ENCODE measurements around the gene LIFR. TPM values are rescaled to one million over a fixed set of nuclear protein-coding genes. Genes with fewer than 3 reads are reported as not detected.

LIFR gene
- total and polyA plus RNA-seq, 2 of the 4 experiments (the other 2 are of a cell fraction), result 1.9 to 10.4 TPM

DNA sequence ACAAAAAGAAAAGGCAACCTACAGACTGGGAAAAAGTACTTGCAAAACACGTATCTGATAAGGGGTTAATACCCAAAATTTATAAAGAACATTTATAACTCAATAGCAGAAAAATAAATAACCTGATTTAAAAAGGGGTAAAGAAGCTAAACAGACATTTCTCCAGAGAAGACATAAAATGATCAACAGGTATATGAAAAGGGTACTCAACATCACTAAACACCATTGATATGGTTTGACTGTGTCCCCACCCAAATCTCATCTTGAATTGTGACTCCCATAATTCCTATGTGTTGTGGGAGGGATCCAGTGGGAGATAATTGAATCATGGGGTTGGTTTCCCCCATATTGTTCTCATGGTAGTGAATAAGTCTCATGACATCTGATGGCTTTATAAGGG is 27.1 kb upstream of the LIFR start:
- H4K91ac ChIP-seq (ENCODE audit: insufficient read depth, low read depth, low read length), result no peak overlapping the region
- POLR2A ChIA-PET (ENCODE audit: unreplicated experiment), result no interaction called here
- H4K20me1 ChIP-seq (ENCODE audit: insufficient read depth, low read length), result no peaks in the 10 kb centered on the region
- no peak overlapping the region for H3K4me2 ChIP-seq (ENCODE audit: low read depth, low read length)
- H3K18ac ChIP-seq (ENCODE audit: low read depth, low read length), result no peak overlapping the region
- dilution Hi-C loops (cut with HindIII; ENCODE audit: low sequenced_read_pairs, unreplicated experiment), result no loop called here
- CTCF ChIA-PET, result interaction anchor here (0.6 to 1.3 kb wide), 2 partner anchors 142 to 191 kb away, joined by 3 to 4 read pairs; no protein-coding TSS in a partner anchor
- no peak overlapping the region for H2BK20ac ChIP-seq (ENCODE audit: low read depth, low read length)
- H3K4ac ChIP-seq (ENCODE audit: low read depth, low read length), result no peak overlapping the region
- no peak overlapping the region for H2BK5ac ChIP-seq (ENCODE audit: low read depth, low read length, poor library complexity, severe bottlenecking)
- no peak overlapping the region for H2BK120ac ChIP-seq (ENCODE audit: low read depth, low read length)
- H2AK5ac ChIP-seq (ENCODE audit: low read depth, low read length), result no peak overlapping the region
- peaks cover 23% of the 10 kb centered on the region for H3K27me3 ChIP-seq (ENCODE audit: control insufficient read depth, insufficient read depth, low read length)
- H2AK9ac ChIP-seq (replicated peaks; ENCODE audit: low read depth, low read length, poor library complexity), result no peak overlapping the region
- H3K36me3 ChIP-seq (ENCODE audit: control insufficient read depth, insufficient read depth, low read length), result no peaks in the 10 kb centered on the region
- in situ Hi-C loops (cut with MboI; ENCODE audit: low sequenced_read_pairs), result no loop called here
- H3K9me3 ChIP-seq (ENCODE audit: control insufficient read depth, insufficient read depth, low read length), result no peaks in the 10 kb centered on the region
- H3K27ac ChIP-seq (ENCODE audit: insufficient read depth, low read length), result no peak overlapping the region
- H3K14ac ChIP-seq (replicated peaks; ENCODE audit: low read depth, low read length), result no peak overlapping the region
- intact Hi-C loops (cut with micrococcal nuclease), result no loop called here
- BruUV-seq (replicated peaks), result no TSS peak
- H3K4me3 ChIP-seq (ENCODE audit: insufficient read depth, low read depth, low read length), result no peak overlapping the region
- no peaks in the 10 kb centered on the region for H3K79me1 ChIP-seq (ENCODE audit: low read depth in 1 of 2, low read length in 2 of 2)
- no peak overlapping the region for H3K9ac ChIP-seq (ENCODE audit: low read depth, low read length)
- H3K4me1 ChIP-seq (ENCODE audit: control insufficient read depth, insufficient read depth, low read length), result no peaks in the 10 kb centered on the region
- no peak for TF ChIP-seq MXI1 (IDR thresholded peaks at IDR 0.05; ENCODE audit: borderline replicate concordance, low read depth, low read length)
- TF ChIP-seq RAD21 (IDR thresholded peaks at IDR 0.05; ENCODE audit: low read length), result no peak
- TF ChIP-seq, protein P1, sequence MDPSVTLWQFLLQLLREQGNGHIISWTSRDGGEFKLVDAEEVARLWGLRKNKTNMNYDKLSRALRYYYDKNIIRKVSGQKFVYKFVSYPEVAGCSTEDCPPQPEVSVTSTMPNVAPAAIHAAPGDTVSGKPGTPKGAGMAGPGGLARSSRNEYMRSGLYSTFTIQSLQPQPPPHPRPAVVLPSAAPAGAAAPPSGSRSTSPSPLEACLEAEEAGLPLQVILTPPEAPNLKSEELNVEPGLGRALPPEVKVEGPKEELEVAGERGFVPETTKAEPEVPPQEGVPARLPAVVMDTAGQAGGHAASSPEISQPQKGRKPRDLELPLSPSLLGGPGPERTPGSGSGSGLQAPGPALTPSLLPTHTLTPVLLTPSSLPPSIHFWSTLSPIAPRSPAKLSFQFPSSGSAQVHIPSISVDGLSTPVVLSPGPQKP (IDR thresholded peaks at IDR 0.05; ENCODE audit: borderline replicate concordance, low read depth, low read length), result no peak
- no peak for TF ChIP-seq FOS (IDR thresholded peaks at IDR 0.05; ENCODE audit: low read depth, low read length)
- TF ChIP-seq NFE2L2 (IDR thresholded peaks at IDR 0.05; ENCODE audit: low read depth, low read length), result no peak
- no peak for TF ChIP-seq BHLHE40 (IDR thresholded peaks at IDR 0.05; ENCODE audit: low read depth, low read length)
- TF ChIP-seq CEBPB (IDR thresholded peaks at IDR 0.05; ENCODE audit: low read depth, low read length), result no peak
- H3K23ac ChIP-seq (ENCODE audit: low read depth, low read length), result no peak overlapping the region
- no peak overlapping the region for H2AFZ ChIP-seq (replicated peaks; ENCODE audit: low read length, poor library complexity)
- ATAC-seq (ENCODE audit: low read depth) (no peak), DNase-seq (no peak)
- no peaks in the 10 kb centered on the region for H3K9me1 ChIP-seq (ENCODE audit: insufficient read depth, low read length)
- no peak overlapping the region for H4K8ac ChIP-seq (ENCODE audit: low read depth in 2 of 2, low read length in 2 of 2)
- H2BK15ac ChIP-seq (ENCODE audit: low read depth, low read length), result no peak overlapping the region
- WGBS, 2 experiments (ENCODE audit: extremely low coverage in 2 of 2, insufficient read length in 1 of 2), result no CpG with 5 or more reads among the region's 1 CpG
- H3K56ac ChIP-seq (ENCODE audit: extremely low read depth, insufficient read depth, low read length), result no peak overlapping the region
- H4K5ac ChIP-seq (ENCODE audit: low read depth, low read length), result no peak overlapping the region
